A673 (cell line): Measurements from ENCODE around the gene CDH12.

Source experiments
- CTCF ChIP-seq: fragments of 300-800, 200-600 bp; sonication (generic); conservative IDR thresholded peaks from 2 replicates; pipeline ENCODE4 v1.5.1; 2017; ENCODE audit warnings: low read depth, mild to moderate bottlenecking, antibody characterized with exemption, low read length, moderate library complexity, mixed read lengths
- EZH2 ChIP-seq: fragments of 200-600 bp; sonication (generic); IDR thresholded peaks from 2 replicates; pipeline ENCODE4 v1.6.1; 2017; ENCODE audit warnings: borderline replicate concordance, low read depth, mild to moderate bottlenecking, mixed read lengths, antibody characterized with exemption, low read length; ENCODE audit not compliant: poor library complexity, severe bottlenecking

GRCh38 chr5:22070186-22070728 is 782.9 kb downstream of the CDH12 start:
- no peak for TF ChIP-seq CTCF
- no peak for TF ChIP-seq EZH2
